ENCODE results near the gene LCOR. TPM values are rescaled to one million over a fixed set of nuclear protein-coding genes. Genes with fewer than 3 reads are reported as not detected.

Gene LCOR
- total RNA-seq, 1 experiment from 2014 or later: 42.1 TPM

DNA sequence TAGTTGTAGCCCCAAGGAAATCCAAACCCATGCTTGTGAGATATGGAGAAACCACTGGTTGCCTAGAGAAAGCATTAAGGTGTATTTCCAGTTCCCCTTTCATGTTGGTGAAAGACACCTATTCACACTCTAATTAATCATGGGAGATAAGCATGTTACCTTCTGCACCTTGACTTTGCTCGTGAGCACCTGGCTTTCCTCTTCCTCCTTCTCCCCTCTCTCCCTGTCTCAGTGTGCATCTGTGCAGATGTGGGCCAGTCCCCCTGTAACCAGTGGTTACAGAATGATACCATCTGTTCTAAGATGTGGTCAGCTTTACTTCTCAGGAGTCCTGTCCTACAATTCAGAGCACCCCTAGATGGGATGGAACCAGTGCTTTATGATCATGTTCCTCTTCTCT is 160.6 kb downstream of the LCOR start:
- Mint-ChIP-seq H3K4me3 (no peak overlapping the region), H3K27me3 (ENCODE audit: low read depth) (no peaks in the 10 kb centered on the region), H3K36me3 (ENCODE audit: insufficient read depth in 1 of 3, low read depth in 3 of 3) (no peaks in the 10 kb centered on the region), H3K9me3 (no peaks in the 10 kb centered on the region), H3K27ac (no peak overlapping the region), H3K4me1 (peaks cover 10 to 13% of the 10 kb centered on the region in 2 experiments)
- no peak overlapping the region for H2AFZ ChIP-seq (ENCODE audit: low read length)
- no peaks in the 10 kb centered on the region for H3K79me2 ChIP-seq (ENCODE audit: insufficient read depth, low read length)
- no peak overlapping the region for H3T11ph ChIP-seq (ENCODE audit: low read length)
- H3K14ac ChIP-seq (ENCODE audit: insufficient read depth, low read length): no peak overlapping the region
- no peak overlapping the region for H3K56ac ChIP-seq (ENCODE audit: insufficient read length, low read depth, low read length)
- H3K18ac ChIP-seq (ENCODE audit: insufficient read length, low read depth, low read length): no peak overlapping the region
- H3K4ac ChIP-seq (ENCODE audit: low read depth, low read length): no peak overlapping the region
- H2BK120ac ChIP-seq (ENCODE audit: low read depth, low read length, poor library complexity, severe bottlenecking): no peak overlapping the region
- H3K27me3 ChIP-seq (ENCODE audit: insufficient read depth, low read length): no peaks in the 10 kb centered on the region
- H2AK5ac ChIP-seq (ENCODE audit: insufficient read length, low read length): no peak overlapping the region
- no peak overlapping the region for H3K23ac ChIP-seq (ENCODE audit: insufficient read length, low read depth, low read length)
- no peak overlapping the region for H3K27ac ChIP-seq (ENCODE audit: insufficient read length, low read depth, low read length)
- H3K4me2 ChIP-seq (ENCODE audit: insufficient read depth, insufficient read length, low read length): no peak overlapping the region
- no peaks in the 10 kb centered on the region for H3K9me3 ChIP-seq (ENCODE audit: control insufficient read depth, low read depth, low read length)
- H2BK12ac ChIP-seq (ENCODE audit: insufficient read length, low read depth, low read length): no peak overlapping the region
- H3K79me1 ChIP-seq (ENCODE audit: insufficient read depth, low read depth, low read length, poor library complexity, severe bottlenecking): no peaks in the 10 kb centered on the region
- H3K23me2 ChIP-seq (ENCODE audit: insufficient read length, low read depth, low read length, poor library complexity, severe bottlenecking): no peaks in the 10 kb centered on the region
- H4K20me1 ChIP-seq (ENCODE audit: control insufficient read depth, insufficient read depth, insufficient read length): no peaks in the 10 kb centered on the region
- TF ChIP-seq, protein P1, sequence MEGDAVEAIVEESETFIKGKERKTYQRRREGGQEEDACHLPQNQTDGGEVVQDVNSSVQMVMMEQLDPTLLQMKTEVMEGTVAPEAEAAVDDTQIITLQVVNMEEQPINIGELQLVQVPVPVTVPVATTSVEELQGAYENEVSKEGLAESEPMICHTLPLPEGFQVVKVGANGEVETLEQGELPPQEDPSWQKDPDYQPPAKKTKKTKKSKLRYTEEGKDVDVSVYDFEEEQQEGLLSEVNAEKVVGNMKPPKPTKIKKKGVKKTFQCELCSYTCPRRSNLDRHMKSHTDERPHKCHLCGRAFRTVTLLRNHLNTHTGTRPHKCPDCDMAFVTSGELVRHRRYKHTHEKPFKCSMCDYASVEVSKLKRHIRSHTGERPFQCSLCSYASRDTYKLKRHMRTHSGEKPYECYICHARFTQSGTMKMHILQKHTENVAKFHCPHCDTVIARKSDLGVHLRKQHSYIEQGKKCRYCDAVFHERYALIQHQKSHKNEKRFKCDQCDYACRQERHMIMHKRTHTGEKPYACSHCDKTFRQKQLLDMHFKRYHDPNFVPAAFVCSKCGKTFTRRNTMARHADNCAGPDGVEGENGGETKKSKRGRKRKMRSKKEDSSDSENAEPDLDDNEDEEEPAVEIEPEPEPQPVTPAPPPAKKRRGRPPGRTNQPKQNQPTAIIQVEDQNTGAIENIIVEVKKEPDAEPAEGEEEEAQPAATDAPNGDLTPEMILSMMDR (conservative IDR thresholded peaks at IDR 0.05): no peak
- no CpG with 5 or more reads among the region's 1 CpG for whole genome bisulfite sequencing (ENCODE audit: extremely low coverage, insufficient read length, low lambda C conversion rate)
- no peak overlapping the region for H3K9ac ChIP-seq (ENCODE audit: extremely low read depth, insufficient read length, low read length)
- no peak overlapping the region for H4K91ac ChIP-seq (ENCODE audit: insufficient read length, low read depth, low read length)
- H4K5ac ChIP-seq (ENCODE audit: insufficient read length, low read depth, low read length): no peak overlapping the region
- no peak overlapping the region for H2BK20ac ChIP-seq (ENCODE audit: low read depth, low read length, poor library complexity, severe bottlenecking)
- no peak overlapping the region for H2BK5ac ChIP-seq (ENCODE audit: insufficient read length, low read length)
- H4K8ac ChIP-seq (replicated peaks; ENCODE audit: insufficient read length, low read depth, low read length): no peak overlapping the region
- no peaks in the 10 kb centered on the region for H3K4me1 ChIP-seq (ENCODE audit: insufficient read depth, low read length)
- DNase-seq: no peak
- no peak overlapping the region for H2BK15ac ChIP-seq (ENCODE audit: low read depth, low read length)

Data from H9 (cell line).